A204.1 (cell line): ENCODE data around the gene DTNBP1.
"Not testable (repeated sequence)": the region's sequence is repeated elsewhere in the genome, so short reads cannot be mapped to it uniquely, and the experiment has no call there.

ENCODE experiments used
- FAIRE-seq: peaks from 2 replicates; lab custom pipeline; 2012; peaks lifted over from hg19 to GRCh38; lab: Jason Lieb, UNC

The DTNBP1 gene

GRCh38 chr6:15666896-15667295 is 4.1 kb upstream of the DTNBP1 start:
- not testable (repeated sequence) for FAIRE-seq

GRCh38 chr6:15665237-15665636 is 2.4 kb upstream of the DTNBP1 start:
- FAIRE-seq: no peak

- no peak for FAIRE-seq
These were observed 473 bp upstream of the DTNBP1 start for GRCh38 chr6:15663130-15663871.

- no peak for FAIRE-seq
These were observed 939 bp downstream of the DTNBP1 start for GRCh38 chr6:15661853-15662325.

- no peak for FAIRE-seq
These were observed 3.6 kb downstream of the DTNBP1 start for GRCh38 chr6:15659181-15659580.

- FAIRE-seq: no peak
These were observed 4.6 kb downstream of the DTNBP1 start for GRCh38 chr6:15658181-15658744.

- FAIRE-seq: no peak
These were observed 5.5 kb downstream of the DTNBP1 start for GRCh38 chr6:15657290-15657689.

GRCh38 chr6:15656145-15656544 is 6.7 kb downstream of the DTNBP1 start:
- no peak for FAIRE-seq

GRCh38 chr6:15654250-15654649 is 8.6 kb downstream of the DTNBP1 start:
- FAIRE-seq: no peak

- no peak for FAIRE-seq
These were observed 9.2 kb downstream of the DTNBP1 start for GRCh38 chr6:15653581-15653980.

- not testable (repeated sequence) for FAIRE-seq
These were observed 12.7 kb downstream of the DTNBP1 start for GRCh38 chr6:15650004-15650559.

GRCh38 chr6:15644904-15645303 is 17.9 kb downstream of the DTNBP1 start:
- FAIRE-seq: no peak

GRCh38 chr6:15643542-15643941 is 19.3 kb downstream of the DTNBP1 start:
- FAIRE-seq: no peak

GRCh38 chr6:15642276-15642675 is 20.6 kb downstream of the DTNBP1 start:
- FAIRE-seq: no peak

GRCh38 chr6:15638373-15638772 is 24.5 kb downstream of the DTNBP1 start:
- FAIRE-seq: no peak

GRCh38 chr6:15631432-15631831 is 31.4 kb downstream of the DTNBP1 start:
- no peak for FAIRE-seq

- FAIRE-seq: no peak
These were observed 32.6 kb downstream of the DTNBP1 start for GRCh38 chr6:15630202-15630601.

GRCh38 chr6:15629487-15629886 is 33.3 kb downstream of the DTNBP1 start:
- FAIRE-seq: no peak

GRCh38 chr6:15628499-15629131 is 34.2 kb downstream of the DTNBP1 start:
- FAIRE-seq: no peak

GRCh38 chr6:15627821-15628220 is 35.0 kb downstream of the DTNBP1 start:
- no peak for FAIRE-seq

- FAIRE-seq: no peak
These were observed 35.8 kb downstream of the DTNBP1 start for GRCh38 chr6:15626878-15627674.

- no peak for FAIRE-seq
These were observed 36.7 kb downstream of the DTNBP1 start for GRCh38 chr6:15626160-15626559.
